Hematopoietic multipotent progenitor cell (in vitro differentiated cells): ENCODE measurements around the gene PPP1R37. TPM values are rescaled to one million over a fixed set of nuclear protein-coding genes. Genes with fewer than 3 reads are reported as not detected.
A peak's percentile ranks its signal among the peaks of the same experiment; 100 is the strongest.

Experiments used
- DNase-seq, 3 donors: peaks; one replicate each; pipeline ENCODE4 v3.0.0-alpha.2; 2011 to 2015; ENCODE audit warnings: low read depth in 2 of 3, low spot score in 2 of 3
- total RNA-seq: library from RNA; depleted of rRNA; stranded (reverse); fragments of >200 nt; gene quantifications from one replicate; pipeline ENCODE4 v1.2.3, GENCODE V29; 2012

The PPP1R37 gene
- 21.8 TPM for total RNA-seq

GRCh38 chr19:45092747-45093678, at the start of gene PPP1R37:
TSS of gene PPP1R37 (plus strand) at chr19:45093179. CDS start at chr19:45093326, 147 bp downstream.
- DNase-seq, result peak; percentile 88 to 98 (median 97)

- no peak for DNase-seq
Observed at GRCh38 chr19:45045671-45046353, 47.2 kb upstream of the PPP1R37 start.

- no peak for DNase-seq
Observed at GRCh38 chr19:45046355-45046754, 46.6 kb upstream of the PPP1R37 start.

- DNase-seq, result peak in 2 of 3 donors; percentile 67 to 84
Observed at GRCh38 chr19:45047188-45047797, 45.7 kb upstream of the PPP1R37 start.

GRCh38 chr19:45049073-45049736, 43.8 kb upstream of the PPP1R37 start:
- DNase-seq, result no peak

GRCh38 chr19:45050036-45050435, 42.9 kb upstream of the PPP1R37 start:
- no peak for DNase-seq

- no peak for DNase-seq
Observed at GRCh38 chr19:45051929-45052579, 40.9 kb upstream of the PPP1R37 start.

- DNase-seq, result no peak
Observed at GRCh38 chr19:45056831-45057230, 36.1 kb upstream of the PPP1R37 start.

- DNase-seq, result no peak
Observed at GRCh38 chr19:45057444-45057843, 35.5 kb upstream of the PPP1R37 start.

- no peak for DNase-seq
Observed at GRCh38 chr19:45058622-45059159, 34.3 kb upstream of the PPP1R37 start.

GRCh38 chr19:45059258-45059965, 33.6 kb upstream of the PPP1R37 start:
- peak; percentile 80 to 90 (median 80) for DNase-seq

- DNase-seq, result no peak
Observed at GRCh38 chr19:45061965-45062364, 31.0 kb upstream of the PPP1R37 start.

GRCh38 chr19:45063851-45064801, 28.9 kb upstream of the PPP1R37 start:
- DNase-seq, result no peak

GRCh38 chr19:45066921-45067661, 25.9 kb upstream of the PPP1R37 start:
- DNase-seq, result no peak

GRCh38 chr19:45068041-45068440, 24.9 kb upstream of the PPP1R37 start:
- DNase-seq, result no peak

- no peak for DNase-seq
Observed at GRCh38 chr19:45069056-45069455, 23.9 kb upstream of the PPP1R37 start.

GRCh38 chr19:45070214-45070613, 22.8 kb upstream of the PPP1R37 start:
- no peak for DNase-seq
